Measurements from ENCODE around the gene PNN.

GRCh38 chr14:39177168-39177545, 2.1 kb downstream of the PNN start:
- TF ChIP-seq CTCF (IDR thresholded peaks at IDR 0.05 in 4 of 5, conservative IDR thresholded peaks at IDR 0.05 in 1 of 5) (no peak), POLR2A (IDR thresholded peaks at IDR 0.05) (no peak)
